HCT116 (cell line): ENCODE data around the gene EFEMP2. TPM values are rescaled to one million over a fixed set of nuclear protein-coding genes. Genes with fewer than 3 reads are reported as not detected.

Source experiments
- ATAC-seq: fragments of 200-7000 bp; cut with Tn5 transposase; 2 replicates; pipeline ENCODE4 v1.9.1; 2020; ENCODE audit warnings: mild to moderate bottlenecking, moderate library complexity
- BruUV-seq: library from RNA; stranded (reverse); fragments of 400-500 nt; replicated peaks from 2 replicates; lab custom pipeline; 2021; lab: Mats Ljungman, UMichigan
- CTCF ChIA-PET: fragments of 300-600 bp; sonication (Branson Sonifier 250); formaldehyde crosslinking; loops from one replicate; lab custom pipeline; 2021; ENCODE audit warnings: antibody characterized with exemption; lab: Charles Lee
- POLR2A ChIA-PET: fragments of 300-600, 350-600 bp; sonication (Branson Sonifier 250); formaldehyde crosslinking; loops from one replicate; lab custom pipeline; 2021; ENCODE audit warnings: antibody characterized with exemption; lab: Charles Lee
- RAD21 ChIA-PET, 2 experiments: fragments of 300-600 bp; sonication (Branson Sonifier 250); formaldehyde crosslinking; loops; one replicate each; lab custom pipeline; 2023; ENCODE audit warnings: low total read pairs in 2 of 2; ENCODE audit not compliant: uncharacterized antibody in 2 of 2, unreplicated experiment in 2 of 2, low non-redundant PET in 1 of 2; lab: Charles Lee
- DNase-seq: peaks from one replicate; pipeline ENCODE4 v3.0.0-alpha.2; 2010; ENCODE audit warnings: low read depth, low spot score
- H2AFZ ChIP-seq: fragments of 200-600 bp; shearing (Covaris generic), sonication (generic); 2 replicates; pipeline ENCODE4 v1.6.1; 2017; ENCODE audit warnings: low read depth, mixed run types, mixed read lengths, antibody characterized with exemption, low read length; ENCODE audit not compliant: poor library complexity, severe bottlenecking
- H3K27ac ChIP-seq: 2 replicates; pipeline ENCODE4 v1.5.1; 2012; ENCODE audit warnings: low read depth, low read length
- H3K27me3 ChIP-seq: fragments of 200-600 bp; sonication (generic); 2 replicates; pipeline ENCODE4 v1.6.1; 2016; ENCODE audit warnings: mixed run types, low read length, mixed read lengths; ENCODE audit not compliant: insufficient read depth
- H3K36me3 ChIP-seq, 2 experiments: fragments of 200-500 bp in 1 of 2; fragments of 200-600 bp in 1 of 2; sonication (Bioruptor generic) in 1 of 2; sonication (generic) in 1 of 2; 2 replicates each; pipeline versions ENCODE4 v1.5.1 to v1.6.1; 2014 to 2016; ENCODE audit warnings: low read length in 2 of 2, inconsistent platforms in 1 of 2, mixed read lengths in 1 of 2, mixed run types in 1 of 2; ENCODE audit not compliant: insufficient read depth in 2 of 2, control insufficient read depth in 1 of 2
- H3K4me1 ChIP-seq, 2 experiments: fragments of 200-600 bp in 1 of 2; sonication (generic) in 1 of 2; 2 replicates each; pipeline versions ENCODE4 v1.5.1 to v1.6.1; 2012 to 2017; ENCODE audit warnings: low read length in 2 of 2, inconsistent platforms in 1 of 2, mild to moderate bottlenecking in 1 of 2, mixed read lengths in 1 of 2, mixed run types in 1 of 2, moderate library complexity in 1 of 2; ENCODE audit not compliant: insufficient read depth in 2 of 2, control insufficient read depth in 1 of 2
- H3K4me2 ChIP-seq: fragments of 200-600 bp; sonication (generic); 2 replicates; pipeline ENCODE4 v1.6.1; 2017; ENCODE audit warnings: mixed run types, low read length, mixed read lengths
- H3K4me3 ChIP-seq, 2 experiments: fragments of 200-600 bp in 1 of 2; sonication (generic) in 1 of 2; replicated peaks in 1 of 2; 2 replicates each; pipeline ENCODE4 v1.5.1; 2011 to 2016; ENCODE audit warnings: low read length in 2 of 2, control low read depth in 1 of 2, low read depth in 1 of 2, mild to moderate bottlenecking in 1 of 2, mixed read lengths in 1 of 2, mixed run types in 1 of 2
- H3K79me2 ChIP-seq: fragments of 200-600 bp; sonication (generic); 2 replicates; pipeline ENCODE4 v1.6.1; 2017; ENCODE audit warnings: mild to moderate bottlenecking, mixed run types, low read length, moderate library complexity, mixed read lengths; ENCODE audit not compliant: insufficient read depth
- H3K9ac ChIP-seq: fragments of 200-600 bp; sonication (generic); 2 replicates; pipeline ENCODE4 v1.6.1; 2016; ENCODE audit warnings: low read length, mixed read lengths
- H3K9me2 ChIP-seq: fragments of 200-600 bp; sonication (generic), shearing (Covaris generic); 2 replicates; pipeline ENCODE4 v1.6.1; 2017; ENCODE audit warnings: mixed run types, mild to moderate bottlenecking, moderate library complexity; ENCODE audit not compliant: insufficient read depth
- H3K9me3 ChIP-seq, 2 experiments: fragments of 200-500 bp in 1 of 2; fragments of 200-600 bp in 1 of 2; sonication (Bioruptor generic) in 1 of 2; sonication (generic) in 1 of 2; 2 replicates each; pipeline ENCODE4 v1.6.1; 2014 to 2017; ENCODE audit warnings: low read length in 2 of 2, mixed read lengths in 2 of 2, inconsistent platforms in 1 of 2, low read depth in 1 of 2, mild to moderate bottlenecking in 1 of 2, mixed run types in 1 of 2, moderate library complexity in 1 of 2; ENCODE audit not compliant: control insufficient read depth in 1 of 2, insufficient read depth in 1 of 2
- H4K20me1 ChIP-seq: fragments of 200-600 bp; sonication (generic), shearing (Covaris generic); 2 replicates; pipeline ENCODE4 v1.6.1; 2017; ENCODE audit warnings: mixed run types, mild to moderate bottlenecking, moderate library complexity; ENCODE audit not compliant: insufficient read depth
- CBX3 ChIP-seq: IDR thresholded peaks from 2 replicates; pipeline ENCODE4 v1.6.1; 2012; ENCODE audit warnings: low read depth
- EGR1 ChIP-seq: IDR thresholded peaks from 2 replicates; pipeline ENCODE4 v1.6.1; 2012; ENCODE audit warnings: low read depth
- ELF1 ChIP-seq: IDR thresholded peaks from 2 replicates; pipeline ENCODE4 v1.6.1; 2012; ENCODE audit warnings: low read depth, borderline replicate concordance
- EZH2 ChIP-seq: fragments of 200-600 bp; sonication (generic); IDR thresholded peaks from 2 replicates; pipeline ENCODE4 v1.6.1; 2017; ENCODE audit warnings: antibody characterized with exemption, mixed run types
- EZH2phosphoT487 ChIP-seq: fragments of 200-600 bp; IDR thresholded peaks from 2 replicates; pipeline ENCODE4 v1.6.1; 2018; ENCODE audit warnings: antibody characterized with exemption, borderline replicate concordance
- FOSL1 ChIP-seq: IDR thresholded peaks from 2 replicates; pipeline ENCODE4 v1.6.1; 2012; ENCODE audit warnings: low read depth
- JUND ChIP-seq: IDR thresholded peaks from 2 replicates; pipeline ENCODE4 v1.6.1; 2012
- POLR2AphosphoS5 ChIP-seq: IDR thresholded peaks from 2 replicates; pipeline ENCODE4 v1.6.1; 2011; ENCODE audit warnings: mild to moderate bottlenecking, low read depth, low read length, moderate library complexity
- RAD21 ChIP-seq: IDR thresholded peaks from 2 replicates; pipeline ENCODE4 v1.6.1; 2012; ENCODE audit warnings: low read depth, mild to moderate bottlenecking
- SIN3A ChIP-seq: IDR thresholded peaks from 2 replicates; pipeline ENCODE4 v1.6.1; 2012; ENCODE audit warnings: low read depth
- SRF ChIP-seq: IDR thresholded peaks from 2 replicates; pipeline ENCODE4 v1.6.1; 2012; ENCODE audit warnings: low read depth
- TCF7L2 ChIP-seq: IDR thresholded peaks from 2 replicates; pipeline ENCODE4 v1.7.0; 2011; ENCODE audit warnings: borderline replicate concordance, inconsistent platforms; ENCODE audit not compliant: insufficient read depth, insufficient read length; ENCODE audit errors: extremely low read depth
- YY1 ChIP-seq: IDR thresholded peaks from 2 replicates; pipeline ENCODE4 v1.6.1; 2011; ENCODE audit warnings: low read length, low read depth, moderate library complexity, mild to moderate bottlenecking; ENCODE audit not compliant: insufficient replicate concordance; ENCODE audit errors: extremely low read depth
- ZFX ChIP-seq: fragments of 450-650 bp; IDR thresholded peaks from 2 replicates; pipeline ENCODE4 v1.6.1; 2017
- ZNF274 ChIP-seq: fragments of 200-500 bp; sonication (Bioruptor generic); IDR thresholded peaks from 2 replicates; pipeline ENCODE4 v1.6.1; 2014; ENCODE audit warnings: mild to moderate bottlenecking, low read depth, low read length, inconsistent platforms
- intact Hi-C: fragments of 100-400 bp; cut with micrococcal nuclease; formaldehyde crosslinking; loops from 2 replicates; pipeline ENCODE4 v1.10.0; 2022
- total RNA-seq: library from RNA; stranded (reverse); gene quantifications from one replicate; pipeline ENCODE4 v1.2.1, GENCODE V29; 2021; ENCODE audit not compliant: unreplicated experiment
- TF ChIP-seq, protein P1 (sequence below), 3 experiments: fragments of 200-600 bp in 1 of 3; sonication (generic) in 1 of 3; IDR thresholded peaks in 2 of 3; conservative IDR thresholded peaks in 1 of 3; 2 replicates each; pipeline ENCODE4 v1.5.1; 2012 to 2017; ENCODE audit warnings: low read depth in 2 of 3, low read length in 2 of 3, antibody characterized with exemption in 1 of 3, borderline replicate concordance in 1 of 3, control low read depth in 1 of 3, mild to moderate bottlenecking in 1 of 3, mixed read lengths in 1 of 3, mixed run types in 1 of 3, moderate library complexity in 1 of 3; ENCODE audit not compliant: insufficient read depth in 1 of 3
- TF ChIP-seq, protein P2 (sequence below): IDR thresholded peaks from 2 replicates; pipeline ENCODE4 v1.6.1; 2012
- TF ChIP-seq, protein P3 (sequence below): IDR thresholded peaks from 2 replicates; pipeline ENCODE4 v1.6.1; 2011; ENCODE audit warnings: mild to moderate bottlenecking, low read length, moderate library complexity; ENCODE audit not compliant: insufficient replicate concordance; ENCODE audit errors: extremely low read depth
- TF ChIP-seq, protein P4 (sequence below): IDR thresholded peaks from 2 replicates; pipeline ENCODE4 v1.6.1; 2012; ENCODE audit warnings: low read depth

The EFEMP2 gene
- total RNA-seq, 1 experiment from 2014 or later: 8.4 TPM

DNA sequence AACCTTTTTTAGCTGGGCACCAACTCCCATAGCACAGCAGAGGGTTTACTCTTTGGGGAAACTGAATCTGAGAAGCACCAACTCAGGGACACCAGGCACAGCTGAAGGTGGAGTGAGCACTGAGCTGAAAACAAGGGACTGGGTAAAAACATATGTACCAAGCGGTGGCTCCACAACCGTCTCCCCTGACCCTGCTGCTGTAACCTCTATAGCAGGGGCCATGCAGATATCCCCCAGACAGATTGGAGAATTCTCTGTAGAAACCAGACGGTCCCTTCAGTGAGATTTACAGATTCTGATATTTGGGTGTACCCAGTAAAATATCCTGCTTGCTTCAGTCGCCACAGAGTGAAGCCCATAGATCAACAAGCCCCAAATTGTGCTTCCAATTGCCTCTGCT, 43.1 kb downstream of the EFEMP2 start:
- H4K20me1 ChIP-seq: no peaks in the 10 kb centered on the region
- POLR2A ChIA-PET: interaction anchor here (1.6 kb wide), 1 partner anchor 21 kb away, joined by 4 read pairs; no protein-coding TSS in a partner anchor
- no peaks in the 10 kb centered on the region for H3K4me1 ChIP-seq
- BruUV-seq: no TSS peak
- no peak for DNase-seq
- H3K9ac ChIP-seq: no peak overlapping the region
- no peaks in the 10 kb centered on the region for H3K79me2 ChIP-seq
- no peak overlapping the region for H3K27ac ChIP-seq
- peaks cover 17% of the 10 kb centered on the region for H3K27me3 ChIP-seq
- H3K9me2 ChIP-seq: no peaks in the 10 kb centered on the region
- H3K4me2 ChIP-seq: no peak overlapping the region
- TF ChIP-seq RAD21: no peak
- no peak for TF ChIP-seq ZFX
- no peak for TF ChIP-seq JUND
- TF ChIP-seq CBX3: no peak
- TF ChIP-seq SIN3A: no peak
- TF ChIP-seq TCF7L2: no peak
- TF ChIP-seq YY1: no peak
- TF ChIP-seq SRF: no peak
- no peak for TF ChIP-seq EGR1
- TF ChIP-seq, protein P1, sequence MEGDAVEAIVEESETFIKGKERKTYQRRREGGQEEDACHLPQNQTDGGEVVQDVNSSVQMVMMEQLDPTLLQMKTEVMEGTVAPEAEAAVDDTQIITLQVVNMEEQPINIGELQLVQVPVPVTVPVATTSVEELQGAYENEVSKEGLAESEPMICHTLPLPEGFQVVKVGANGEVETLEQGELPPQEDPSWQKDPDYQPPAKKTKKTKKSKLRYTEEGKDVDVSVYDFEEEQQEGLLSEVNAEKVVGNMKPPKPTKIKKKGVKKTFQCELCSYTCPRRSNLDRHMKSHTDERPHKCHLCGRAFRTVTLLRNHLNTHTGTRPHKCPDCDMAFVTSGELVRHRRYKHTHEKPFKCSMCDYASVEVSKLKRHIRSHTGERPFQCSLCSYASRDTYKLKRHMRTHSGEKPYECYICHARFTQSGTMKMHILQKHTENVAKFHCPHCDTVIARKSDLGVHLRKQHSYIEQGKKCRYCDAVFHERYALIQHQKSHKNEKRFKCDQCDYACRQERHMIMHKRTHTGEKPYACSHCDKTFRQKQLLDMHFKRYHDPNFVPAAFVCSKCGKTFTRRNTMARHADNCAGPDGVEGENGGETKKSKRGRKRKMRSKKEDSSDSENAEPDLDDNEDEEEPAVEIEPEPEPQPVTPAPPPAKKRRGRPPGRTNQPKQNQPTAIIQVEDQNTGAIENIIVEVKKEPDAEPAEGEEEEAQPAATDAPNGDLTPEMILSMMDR (IDR thresholded peaks at IDR 0.05 in 2 of 3, conservative IDR thresholded peaks at IDR 0.05 in 1 of 3; ENCODE audit: borderline replicate concordance in 1 of 3, insufficient read depth in 1 of 3, low read depth in 2 of 3, low read length in 2 of 3): no peak
- no peak for TF ChIP-seq ZNF274
- TF ChIP-seq EZH2: no peak
- TF ChIP-seq, protein P2, sequence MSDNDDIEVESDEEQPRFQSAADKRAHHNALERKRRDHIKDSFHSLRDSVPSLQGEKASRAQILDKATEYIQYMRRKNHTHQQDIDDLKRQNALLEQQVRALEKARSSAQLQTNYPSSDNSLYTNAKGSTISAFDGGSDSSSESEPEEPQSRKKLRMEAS: no peak
- TF ChIP-seq, protein P3, sequence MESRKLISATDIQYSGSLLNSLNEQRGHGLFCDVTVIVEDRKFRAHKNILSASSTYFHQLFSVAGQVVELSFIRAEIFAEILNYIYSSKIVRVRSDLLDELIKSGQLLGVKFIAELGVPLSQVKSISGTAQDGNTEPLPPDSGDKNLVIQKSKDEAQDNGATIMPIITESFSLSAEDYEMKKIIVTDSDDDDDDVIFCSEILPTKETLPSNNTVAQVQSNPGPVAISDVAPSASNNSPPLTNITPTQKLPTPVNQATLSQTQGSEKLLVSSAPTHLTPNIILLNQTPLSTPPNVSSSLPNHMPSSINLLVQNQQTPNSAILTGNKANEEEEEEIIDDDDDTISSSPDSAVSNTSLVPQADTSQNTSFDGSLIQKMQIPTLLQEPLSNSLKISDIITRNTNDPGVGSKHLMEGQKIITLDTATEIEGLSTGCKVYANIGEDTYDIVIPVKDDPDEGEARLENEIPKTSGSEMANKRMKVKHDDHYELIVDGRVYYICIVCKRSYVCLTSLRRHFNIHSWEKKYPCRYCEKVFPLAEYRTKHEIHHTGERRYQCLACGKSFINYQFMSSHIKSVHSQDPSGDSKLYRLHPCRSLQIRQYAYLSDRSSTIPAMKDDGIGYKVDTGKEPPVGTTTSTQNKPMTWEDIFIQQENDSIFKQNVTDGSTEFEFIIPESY: no peak
- TF ChIP-seq, protein P4, sequence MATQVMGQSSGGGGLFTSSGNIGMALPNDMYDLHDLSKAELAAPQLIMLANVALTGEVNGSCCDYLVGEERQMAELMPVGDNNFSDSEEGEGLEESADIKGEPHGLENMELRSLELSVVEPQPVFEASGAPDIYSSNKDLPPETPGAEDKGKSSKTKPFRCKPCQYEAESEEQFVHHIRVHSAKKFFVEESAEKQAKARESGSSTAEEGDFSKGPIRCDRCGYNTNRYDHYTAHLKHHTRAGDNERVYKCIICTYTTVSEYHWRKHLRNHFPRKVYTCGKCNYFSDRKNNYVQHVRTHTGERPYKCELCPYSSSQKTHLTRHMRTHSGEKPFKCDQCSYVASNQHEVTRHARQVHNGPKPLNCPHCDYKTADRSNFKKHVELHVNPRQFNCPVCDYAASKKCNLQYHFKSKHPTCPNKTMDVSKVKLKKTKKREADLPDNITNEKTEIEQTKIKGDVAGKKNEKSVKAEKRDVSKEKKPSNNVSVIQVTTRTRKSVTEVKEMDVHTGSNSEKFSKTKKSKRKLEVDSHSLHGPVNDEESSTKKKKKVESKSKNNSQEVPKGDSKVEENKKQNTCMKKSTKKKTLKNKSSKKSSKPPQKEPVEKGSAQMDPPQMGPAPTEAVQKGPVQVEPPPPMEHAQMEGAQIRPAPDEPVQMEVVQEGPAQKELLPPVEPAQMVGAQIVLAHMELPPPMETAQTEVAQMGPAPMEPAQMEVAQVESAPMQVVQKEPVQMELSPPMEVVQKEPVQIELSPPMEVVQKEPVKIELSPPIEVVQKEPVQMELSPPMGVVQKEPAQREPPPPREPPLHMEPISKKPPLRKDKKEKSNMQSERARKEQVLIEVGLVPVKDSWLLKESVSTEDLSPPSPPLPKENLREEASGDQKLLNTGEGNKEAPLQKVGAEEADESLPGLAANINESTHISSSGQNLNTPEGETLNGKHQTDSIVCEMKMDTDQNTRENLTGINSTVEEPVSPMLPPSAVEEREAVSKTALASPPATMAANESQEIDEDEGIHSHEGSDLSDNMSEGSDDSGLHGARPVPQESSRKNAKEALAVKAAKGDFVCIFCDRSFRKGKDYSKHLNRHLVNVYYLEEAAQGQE: no peak
- TF ChIP-seq ELF1: no peak
- TF ChIP-seq FOSL1: no peak
- TF ChIP-seq EZH2phosphoT487: no peak
- no peak for TF ChIP-seq POLR2AphosphoS5
- H3K9me3 ChIP-seq: no peaks in the 10 kb centered on the region
- no peak for ATAC-seq
- RAD21 ChIA-PET: no interaction called here
- H2AFZ ChIP-seq: no peak overlapping the region
- CTCF ChIA-PET: no interaction called here
- no peaks in the 10 kb centered on the region for H3K36me3 ChIP-seq
- intact Hi-C loops: no loop called here
- no peak overlapping the region for H3K4me3 ChIP-seq
